ACC112 (cell line): ENCODE measurements around the gene SCAMP2.

Source experiments
- H2AFZ ChIP-seq: fragments of 200-600 bp; sonication (generic); one replicate; pipeline ENCODE4 v1.6.0; 2017; ENCODE audit warnings: antibody characterized with exemption, low read length; ENCODE audit not compliant: unreplicated experiment
- H3K27ac ChIP-seq: fragments of 200-600 bp; sonication (generic); 2 replicates; pipeline ENCODE4 v1.5.1; 2014; ENCODE audit warnings: low read depth, mild to moderate bottlenecking, antibody characterized with exemption, low read length, moderate library complexity
- H3K27me3 ChIP-seq: fragments of 200-600 bp; sonication (generic); 2 replicates; pipeline ENCODE4 v1.6.1; 2014; ENCODE audit warnings: mild to moderate bottlenecking, antibody characterized with exemption, low read length, moderate library complexity, mixed read lengths; ENCODE audit not compliant: insufficient read depth
- H3K36me3 ChIP-seq: fragments of 200-600 bp; sonication (generic); 2 replicates; pipeline ENCODE4 v1.6.1; 2016; ENCODE audit warnings: mild to moderate bottlenecking, antibody characterized with exemption, low read length, moderate library complexity, mixed read lengths; ENCODE audit not compliant: insufficient read depth
- H3K4me1 ChIP-seq: fragments of 200-600 bp; sonication (generic); one replicate; pipeline ENCODE4 v1.6.1; 2016; ENCODE audit warnings: low read length, mixed read lengths; ENCODE audit not compliant: insufficient read depth, unreplicated experiment, control insufficient read depth
- H3K4me3 ChIP-seq: fragments of 200-600 bp; sonication (generic); 2 replicates; pipeline ENCODE4 v1.5.1; 2014; ENCODE audit warnings: mild to moderate bottlenecking, low read depth, low read length
- H3K79me2 ChIP-seq: fragments of 200-600 bp; sonication (generic); one replicate; pipeline ENCODE4 v1.6.0; 2016; ENCODE audit warnings: low read length; ENCODE audit not compliant: control insufficient read depth, unreplicated experiment, insufficient read depth

SCAMP2 gene

DNA sequence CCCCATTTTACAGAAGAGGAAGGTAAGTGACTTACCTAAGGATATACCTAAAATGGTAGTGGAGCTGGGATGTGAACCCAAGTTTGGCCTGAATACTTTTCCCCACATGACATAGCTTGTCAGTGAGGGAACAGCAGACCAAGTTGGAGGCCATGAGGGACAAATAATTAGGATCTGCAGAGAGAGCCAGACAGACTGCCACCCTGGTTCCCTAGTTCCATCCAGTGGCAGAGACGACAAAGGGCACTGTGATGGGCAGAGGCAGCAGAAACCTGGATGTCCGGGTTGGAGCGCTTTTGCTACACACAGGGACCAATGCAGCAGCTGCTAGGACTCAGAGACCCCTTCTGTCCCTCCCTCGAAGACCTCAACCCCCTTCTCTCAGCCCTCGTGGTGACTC lies 45.6 kb downstream of the SCAMP2 start:
- Histone ChIP-seq H3K79me2 (no peaks in the 10 kb centered on the region), H3K4me3 (no peak overlapping the region), H3K36me3 (no peaks in the 10 kb centered on the region), H3K27me3 (peaks cover 48% of the 10 kb centered on the region), H2AFZ (no peak overlapping the region), H3K4me1 (peaks cover 6% of the 10 kb centered on the region), H3K27ac (no peak overlapping the region)

DNA sequence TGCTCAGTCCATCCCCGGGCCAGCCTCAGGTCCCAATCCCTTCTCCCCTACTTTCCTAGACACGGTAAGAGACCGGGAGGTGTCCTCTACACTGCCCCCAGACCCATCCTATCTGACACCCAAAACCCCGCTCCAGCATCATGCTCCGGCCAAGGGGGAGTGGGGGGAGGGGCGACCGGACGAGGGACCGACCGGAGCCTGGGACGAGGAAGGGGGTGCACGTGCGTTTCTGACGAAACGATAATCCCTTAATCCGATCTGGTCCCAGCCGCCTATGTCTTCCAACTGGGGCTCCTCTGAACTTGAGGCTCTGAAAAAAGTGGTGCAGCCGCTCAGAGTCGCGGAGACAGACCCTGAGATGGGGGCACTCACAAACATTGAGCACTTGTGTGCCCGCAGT lies 46.2 kb downstream of the SCAMP2 start:
- H3K36me3 ChIP-seq, result no peaks in the 10 kb centered on the region
- H3K79me2 ChIP-seq, result no peaks in the 10 kb centered on the region
- no peak overlapping the region for H3K4me3 ChIP-seq
- peaks cover 6% of the 10 kb centered on the region for H3K4me1 ChIP-seq
- peaks cover 48% of the 10 kb centered on the region for H3K27me3 ChIP-seq
- H3K27ac ChIP-seq, result no peak overlapping the region
- H2AFZ ChIP-seq, result no peak overlapping the region

GRCh38 chr15:74826364-74826819 lies 46.8 kb downstream of the SCAMP2 start, which contains the start of gene CPLX3:
Gene CPLX3 (plus strand): TSS chr15:74826627. CDS start chr15:74826704, 77 bp downstream.
- H3K79me2 ChIP-seq, result no peaks in the 10 kb centered on the region
- H3K36me3 ChIP-seq, result no peaks in the 10 kb centered on the region
- no peak within 1 kb of the TSS for H2AFZ ChIP-seq
- peaks cover 48% of the 10 kb centered on the region for H3K27me3 ChIP-seq
- no peak within 1 kb of the TSS for H3K27ac ChIP-seq
- no peak within 1 kb of the TSS for H3K4me3 ChIP-seq
- H3K4me1 ChIP-seq, result peaks cover 6% of the 10 kb centered on the region

DNA sequence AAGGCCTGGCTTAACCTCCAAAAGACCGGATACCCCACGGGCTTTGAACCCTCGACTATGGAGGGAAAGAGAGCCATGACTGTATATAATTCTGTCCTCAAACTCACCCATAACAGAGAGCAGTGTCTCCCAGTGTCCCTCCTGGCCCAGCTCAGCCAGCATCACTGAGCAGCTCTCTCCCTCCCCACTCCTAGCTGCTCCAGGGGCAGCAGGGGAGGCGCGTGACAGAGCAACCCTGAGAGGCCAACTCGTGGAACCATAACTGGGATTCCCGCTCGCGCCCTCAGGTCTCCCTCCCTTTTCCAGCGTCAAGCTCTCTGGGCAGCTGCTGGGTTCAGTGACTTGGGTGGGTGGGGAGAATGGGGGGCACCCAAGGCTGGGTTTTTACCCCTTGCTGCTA lies 47.3 kb downstream of the SCAMP2 start:
- H3K27ac ChIP-seq, result no peak overlapping the region
- H3K79me2 ChIP-seq, result no peaks in the 10 kb centered on the region
- peaks cover 48% of the 10 kb centered on the region for H3K27me3 ChIP-seq
- H3K36me3 ChIP-seq, result no peaks in the 10 kb centered on the region
- H3K4me1 ChIP-seq, result peaks cover 6% of the 10 kb centered on the region
- no peak overlapping the region for H2AFZ ChIP-seq
- no peak overlapping the region for H3K4me3 ChIP-seq

DNA sequence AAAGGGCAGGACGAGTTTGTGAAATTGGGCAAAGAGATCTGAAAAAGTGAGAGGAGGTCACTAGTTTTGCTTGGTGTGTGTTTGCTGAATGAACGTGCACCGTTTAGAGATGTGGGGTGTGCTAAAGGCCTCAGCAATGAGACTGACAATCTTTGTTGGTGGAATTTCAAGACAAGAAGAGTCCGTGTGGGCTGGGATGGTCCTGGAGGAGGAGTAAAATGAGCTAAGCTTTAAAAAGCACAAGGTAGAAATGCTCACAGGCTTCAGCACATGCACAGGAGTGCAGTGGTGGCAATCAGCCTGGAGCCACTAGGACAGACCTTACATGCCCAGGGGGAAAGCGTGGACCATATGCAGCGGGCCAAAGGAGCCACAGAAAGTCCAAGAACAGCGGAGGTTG lies 48.2 kb downstream of the SCAMP2 start:
- H3K27ac ChIP-seq, result no peak overlapping the region
- H3K36me3 ChIP-seq, result no peaks in the 10 kb centered on the region
- H3K27me3 ChIP-seq, result peaks cover 48% of the 10 kb centered on the region
- H3K79me2 ChIP-seq, result no peaks in the 10 kb centered on the region
- H3K4me1 ChIP-seq, result peaks cover 6% of the 10 kb centered on the region
- no peak overlapping the region for H2AFZ ChIP-seq
- no peak overlapping the region for H3K4me3 ChIP-seq

GRCh38 chr15:74823324-74823723 lies 49.8 kb downstream of the SCAMP2 start:
- no peaks in the 10 kb centered on the region for H3K36me3 ChIP-seq

GRCh38 chr15:74822233-74822632 lies 50.9 kb downstream of the SCAMP2 start:
- H3K27ac ChIP-seq, result no peak overlapping the region
- peaks cover 28% of the 10 kb centered on the region for H3K27me3 ChIP-seq

More at GRCh38 chr15:74823324-74823723, 49.8 kb downstream of the SCAMP2 start:
- Histone ChIP-seq H3K27ac (no peak overlapping the region), H3K27me3 (peaks cover 39% of the 10 kb centered on the region), H3K79me2 (no peaks in the 10 kb centered on the region), H3K4me3 (no peak overlapping the region), H3K4me1 (peaks cover 8% of the 10 kb centered on the region), H2AFZ (no peak overlapping the region)

DNA sequence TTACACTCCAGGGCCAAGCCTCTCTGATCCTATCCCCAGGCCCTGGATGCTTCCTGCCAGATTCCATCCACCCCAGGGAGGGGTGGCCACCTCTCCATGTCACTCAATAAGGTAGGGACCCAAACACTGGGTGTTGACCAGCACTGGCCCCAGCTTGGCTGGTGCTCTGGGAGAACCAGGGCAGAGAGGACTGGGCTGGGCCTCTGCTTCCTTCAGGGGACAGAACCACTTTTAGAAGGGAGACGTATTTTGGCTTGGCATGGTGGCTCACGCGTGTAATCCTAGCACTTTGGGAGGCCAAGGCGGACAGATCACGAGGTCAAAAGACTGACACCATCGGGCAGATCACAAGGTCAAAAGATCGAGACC lies 51.4 kb downstream of the SCAMP2 start:
- Histone ChIP-seq H3K4me1 (peaks cover 18% of the 10 kb centered on the region), H3K36me3 (no peaks in the 10 kb centered on the region), H3K4me3 (no peak overlapping the region), H3K27ac (no peak overlapping the region), H2AFZ (no peak overlapping the region), H3K79me2 (no peaks in the 10 kb centered on the region), H3K27me3 (peaks cover 24% of the 10 kb centered on the region)

More at GRCh38 chr15:74822233-74822632, 50.9 kb downstream of the SCAMP2 start:
- Histone ChIP-seq H3K79me2 (no peaks in the 10 kb centered on the region), H3K36me3 (no peaks in the 10 kb centered on the region), H3K4me3 (no peak overlapping the region), H3K4me1 (peaks cover 16% of the 10 kb centered on the region), H2AFZ (no peak overlapping the region)

DNA sequence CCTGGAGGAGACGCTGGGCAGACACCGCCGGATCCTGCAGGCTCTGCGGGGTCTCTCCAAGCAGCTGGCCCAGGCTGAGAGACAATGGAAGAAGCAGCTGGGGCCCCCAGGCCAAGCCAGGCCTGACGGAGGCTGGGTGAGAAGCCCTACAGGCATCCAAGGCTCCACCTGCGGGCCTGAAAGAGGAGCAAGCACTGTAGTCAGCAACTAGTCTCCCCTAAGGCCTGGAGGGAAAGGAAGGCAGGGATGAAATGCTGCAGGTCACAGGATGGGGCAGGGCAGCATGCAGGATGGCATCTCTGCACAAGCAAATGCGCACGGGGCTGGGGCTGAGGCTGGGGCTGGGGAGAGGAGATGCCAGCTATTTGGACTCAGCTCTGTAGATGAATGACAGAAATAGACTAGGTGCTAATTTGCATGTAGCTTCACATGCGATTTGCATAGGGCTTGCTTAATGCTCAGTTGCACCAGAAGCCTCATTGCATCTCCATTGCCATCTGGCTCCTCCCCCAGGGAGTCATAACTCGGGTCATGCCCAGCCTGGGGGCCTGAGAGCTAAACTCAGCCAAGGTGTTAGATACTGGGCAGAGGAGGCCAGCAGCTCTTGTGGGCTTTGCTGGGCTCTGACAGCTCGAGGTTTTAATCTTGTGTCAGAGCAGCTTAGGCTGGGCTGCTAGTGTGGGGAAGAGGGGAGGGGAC lies 51.9 kb downstream of the SCAMP2 start:
- peaks cover 20% of the 10 kb centered on the region for H3K27me3 ChIP-seq
- H3K36me3 ChIP-seq, result no peaks in the 10 kb centered on the region
- H3K27ac ChIP-seq, result no peak overlapping the region
- no peak overlapping the region for H2AFZ ChIP-seq
- no peak overlapping the region for H3K4me3 ChIP-seq
- H3K79me2 ChIP-seq, result no peaks in the 10 kb centered on the region
- peaks cover 18% of the 10 kb centered on the region for H3K4me1 ChIP-seq

DNA sequence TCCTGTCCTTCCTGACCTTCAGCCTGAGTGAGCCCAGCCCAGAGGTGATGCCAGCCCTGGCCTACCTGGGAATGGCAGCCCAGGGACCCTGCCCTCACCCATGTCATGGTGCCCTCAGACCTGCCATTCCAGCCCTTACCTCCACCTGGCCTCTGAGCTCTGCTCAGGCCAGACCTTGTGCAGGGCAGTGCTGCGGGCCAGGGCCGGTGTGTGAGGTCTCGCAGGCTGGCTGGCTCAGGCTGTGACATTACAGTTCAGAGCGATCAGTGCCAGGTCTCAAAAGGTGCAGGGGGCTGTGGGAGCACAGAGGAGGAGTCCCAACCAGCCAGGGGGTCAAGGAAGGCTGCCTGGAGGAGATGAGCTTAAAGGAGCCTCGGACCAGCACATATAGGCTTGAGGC lies 53.1 kb downstream of the SCAMP2 start:
- Histone ChIP-seq H3K27ac (no peak overlapping the region), H3K4me1 (peaks cover 18% of the 10 kb centered on the region), H3K27me3 (peaks cover 8% of the 10 kb centered on the region), H3K36me3 (no peaks in the 10 kb centered on the region), H3K4me3 (no peak overlapping the region), H3K79me2 (no peaks in the 10 kb centered on the region), H2AFZ (no peak overlapping the region)

DNA sequence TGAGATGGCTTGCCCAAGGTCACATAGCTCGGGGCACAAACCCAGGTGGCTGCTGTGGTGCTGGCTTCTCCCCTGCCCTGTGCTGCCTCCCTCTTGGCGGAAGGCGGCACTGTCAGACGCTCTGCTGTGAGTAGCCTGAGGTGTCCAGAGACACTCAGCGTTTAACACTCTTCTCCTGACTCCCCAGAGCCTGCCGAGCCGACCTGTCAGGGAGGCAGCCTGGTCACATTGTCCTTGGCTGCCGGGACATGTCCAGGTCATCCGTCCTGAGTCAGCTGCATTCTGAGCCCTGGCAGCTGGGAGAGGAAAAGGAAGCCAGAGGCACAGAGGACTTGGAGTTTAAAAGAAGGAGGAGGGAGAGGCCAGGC lies 55.8 kb downstream of the SCAMP2 start:
- Histone ChIP-seq H3K4me1 (peaks cover 18% of the 10 kb centered on the region), H3K4me3 (no peak overlapping the region), H3K36me3 (no peaks in the 10 kb centered on the region), H3K79me2 (no peaks in the 10 kb centered on the region), H2AFZ (no peak overlapping the region), H3K27ac (no peak overlapping the region), H3K27me3 (no peaks in the 10 kb centered on the region)
